A673 (cell line): ENCODE results near the gene GLYR1. TPM values are rescaled to one million over a fixed set of nuclear protein-coding genes. Genes with fewer than 3 reads are reported as not detected.

Experiments
- BruUV-seq: library from RNA; stranded (reverse); fragments of 400-500 nt; replicated peaks from 2 replicates; lab custom pipeline; 2021; lab: Mats Ljungman, UMichigan
- CTCF ChIA-PET: fragments of 300-600 bp; sonication (Branson Sonifier 250); formaldehyde crosslinking; loops from one replicate; lab custom pipeline; 2022; ENCODE audit warnings: antibody characterized with exemption; lab: Charles Lee
- POLR2A ChIA-PET: fragments of 300-600 bp; sonication (Branson Sonifier 250); formaldehyde crosslinking; loops from one replicate; lab custom pipeline; 2022; ENCODE audit warnings: antibody characterized with exemption; ENCODE audit not compliant: low non-redundant PET; lab: Charles Lee
- DNase-seq: peaks from one replicate; pipeline ENCODE4 v3.0.0-alpha.2; 2015; ENCODE audit warnings: low spot score
- H3K27ac ChIP-seq: fragments of 200-600 bp; sonication (generic); 2 replicates; pipeline ENCODE4 v1.5.1; 2016; ENCODE audit warnings: mixed run types, low read depth, mild to moderate bottlenecking, mixed read lengths, antibody characterized with exemption, low read length; ENCODE audit not compliant: poor library complexity, severe bottlenecking
- H3K27me3 ChIP-seq: fragments of 200-600 bp; sonication (generic); replicated peaks from 2 replicates; pipeline ENCODE4 v1.6.1; 2017; ENCODE audit warnings: mixed run types, low read depth, mild to moderate bottlenecking, mixed read lengths, antibody characterized with exemption, low read length; ENCODE audit not compliant: insufficient read depth, poor library complexity
- H3K36me3 ChIP-seq: fragments of 200-600 bp; sonication (generic); 2 replicates; pipeline ENCODE4 v1.6.1; 2016; ENCODE audit warnings: mixed run types, mild to moderate bottlenecking, mixed read lengths, antibody characterized with exemption, low read length; ENCODE audit not compliant: insufficient read depth, poor library complexity, severe bottlenecking
- H3K4me1 ChIP-seq: fragments of 200-600 bp; sonication (generic); 2 replicates; pipeline ENCODE4 v1.6.1; 2017; ENCODE audit warnings: mixed run types, mild to moderate bottlenecking, mixed read lengths, antibody characterized with exemption, low read length; ENCODE audit not compliant: insufficient read depth, poor library complexity, severe bottlenecking
- H3K4me3 ChIP-seq: fragments of 200-600 bp; sonication (generic); 2 replicates; pipeline ENCODE4 v1.5.1; 2016; ENCODE audit warnings: low read depth, mixed run types, mild to moderate bottlenecking, mixed read lengths, low read length; ENCODE audit not compliant: poor library complexity, severe bottlenecking
- H3K9me3 ChIP-seq: fragments of 200-600 bp; sonication (generic); 2 replicates; pipeline ENCODE4 v1.6.1; 2016; ENCODE audit warnings: mixed run types, low read depth, mild to moderate bottlenecking, mixed read lengths, antibody characterized with exemption, low read length; ENCODE audit not compliant: poor library complexity, severe bottlenecking
- EZH2 ChIP-seq: fragments of 200-600 bp; sonication (generic); IDR thresholded peaks from 2 replicates; pipeline ENCODE4 v1.6.1; 2017; ENCODE audit warnings: borderline replicate concordance, low read depth, mild to moderate bottlenecking, mixed read lengths, antibody characterized with exemption, low read length; ENCODE audit not compliant: poor library complexity, severe bottlenecking
- intact Hi-C: fragments of 100-400 bp; cut with micrococcal nuclease; formaldehyde crosslinking; loops from one replicate; pipeline ENCODE4 v1.10.0; 2022; ENCODE audit not compliant: unreplicated experiment
- total RNA-seq: library from RNA; stranded (reverse); gene quantifications from 2 replicates; pipeline ENCODE4 v1.2.3, GENCODE V29; 2021
- TF ChIP-seq, protein P1 (sequence below): fragments of 300-800, 200-600 bp; sonication (generic); conservative IDR thresholded peaks from 2 replicates; pipeline ENCODE4 v1.5.1; 2017; ENCODE audit warnings: low read depth, mild to moderate bottlenecking, antibody characterized with exemption, low read length, moderate library complexity, mixed read lengths

The GLYR1 gene
- total RNA-seq, 1 experiment from 2014 or later: 128 TPM

DNA sequence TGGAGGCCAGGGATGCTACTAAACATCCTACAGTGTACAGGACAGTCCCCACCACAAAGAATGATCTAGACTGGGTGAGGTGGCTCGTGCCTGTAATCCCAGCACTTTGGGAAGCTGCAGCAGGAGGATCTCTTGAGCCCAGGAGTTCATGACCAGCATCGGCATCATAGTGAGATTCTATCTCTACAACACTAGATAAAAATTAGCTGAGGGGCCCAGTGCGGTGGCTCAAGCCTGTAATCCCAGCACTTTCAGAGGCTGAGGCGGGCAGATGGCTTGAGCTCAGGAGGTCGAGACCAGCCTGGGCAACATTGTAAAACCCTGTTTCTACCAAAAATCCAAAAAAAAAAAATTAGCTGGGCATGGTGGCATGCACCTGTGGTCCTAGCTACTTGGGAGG, 74.7 kb downstream of the GLYR1 start:
- no TSS peak for BruUV-seq
- Histone ChIP-seq H3K4me1 (peaks cover 8% of the 10 kb centered on the region), H3K27ac (no peak overlapping the region), H3K36me3 (no peaks in the 10 kb centered on the region), H3K27me3 (no peaks in the 10 kb centered on the region), H3K9me3 (no peaks in the 10 kb centered on the region), H3K4me3 (no peak overlapping the region)
- no peak for DNase-seq
- intact Hi-C loops: no loop called here
- ChIA-PET POLR2A (no interaction called here), CTCF (no interaction called here)
- no peak for TF ChIP-seq EZH2
- TF ChIP-seq, protein P1, sequence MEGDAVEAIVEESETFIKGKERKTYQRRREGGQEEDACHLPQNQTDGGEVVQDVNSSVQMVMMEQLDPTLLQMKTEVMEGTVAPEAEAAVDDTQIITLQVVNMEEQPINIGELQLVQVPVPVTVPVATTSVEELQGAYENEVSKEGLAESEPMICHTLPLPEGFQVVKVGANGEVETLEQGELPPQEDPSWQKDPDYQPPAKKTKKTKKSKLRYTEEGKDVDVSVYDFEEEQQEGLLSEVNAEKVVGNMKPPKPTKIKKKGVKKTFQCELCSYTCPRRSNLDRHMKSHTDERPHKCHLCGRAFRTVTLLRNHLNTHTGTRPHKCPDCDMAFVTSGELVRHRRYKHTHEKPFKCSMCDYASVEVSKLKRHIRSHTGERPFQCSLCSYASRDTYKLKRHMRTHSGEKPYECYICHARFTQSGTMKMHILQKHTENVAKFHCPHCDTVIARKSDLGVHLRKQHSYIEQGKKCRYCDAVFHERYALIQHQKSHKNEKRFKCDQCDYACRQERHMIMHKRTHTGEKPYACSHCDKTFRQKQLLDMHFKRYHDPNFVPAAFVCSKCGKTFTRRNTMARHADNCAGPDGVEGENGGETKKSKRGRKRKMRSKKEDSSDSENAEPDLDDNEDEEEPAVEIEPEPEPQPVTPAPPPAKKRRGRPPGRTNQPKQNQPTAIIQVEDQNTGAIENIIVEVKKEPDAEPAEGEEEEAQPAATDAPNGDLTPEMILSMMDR: no peak

DNA sequence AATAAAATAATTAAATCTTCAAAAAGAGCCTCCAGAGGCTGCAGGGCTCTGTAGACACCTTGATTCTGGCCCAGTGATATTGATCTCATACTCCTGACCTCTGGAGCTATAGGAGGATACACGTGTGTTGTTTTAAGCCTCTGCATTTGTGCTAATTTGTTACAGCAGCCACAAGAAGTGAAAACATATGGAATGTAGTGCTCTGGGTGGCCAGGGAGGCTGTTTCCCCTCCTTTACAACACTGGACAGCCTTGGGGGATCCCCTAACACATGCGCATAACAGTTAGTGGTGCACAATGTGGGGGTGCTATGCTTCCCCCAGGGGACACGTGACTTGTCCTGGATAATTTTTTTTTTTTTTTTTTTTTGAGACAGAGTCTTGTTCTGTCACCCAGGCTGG, 75.4 kb downstream of the GLYR1 start:
- DNase-seq: no peak
- BruUV-seq: no TSS peak
- H3K27me3 ChIP-seq: no peaks in the 10 kb centered on the region
- no peak for TF ChIP-seq EZH2
- TF ChIP-seq, protein P1: no peak
- no peaks in the 10 kb centered on the region for H3K9me3 ChIP-seq
- no peak overlapping the region for H3K27ac ChIP-seq
- peaks cover 8% of the 10 kb centered on the region for H3K4me1 ChIP-seq
- no peaks in the 10 kb centered on the region for H3K36me3 ChIP-seq
- ChIA-PET CTCF (no interaction called here), POLR2A (no interaction called here)
- no peak overlapping the region for H3K4me3 ChIP-seq
- intact Hi-C loops: no loop called here

DNA sequence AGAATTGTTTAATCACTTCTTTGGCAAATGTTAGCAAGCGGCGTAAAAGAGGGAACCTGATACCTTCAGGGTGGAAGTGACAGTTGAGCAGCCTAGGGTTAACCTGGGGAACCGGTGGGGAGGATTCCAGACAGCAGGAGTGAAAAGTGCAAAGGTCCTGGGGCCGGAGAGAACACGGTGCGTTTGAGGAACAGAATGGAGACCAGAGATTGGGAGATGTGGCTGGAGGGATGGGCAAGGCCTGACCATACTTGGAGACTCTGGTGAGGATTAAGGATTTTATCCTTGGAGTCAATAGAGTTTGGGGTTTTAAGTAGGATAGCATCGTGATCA, 77.8 kb downstream of the GLYR1 start:
- CTCF ChIA-PET: no interaction called here
- intact Hi-C loops: no loop called here

More for the DNA sequence above, 77.8 kb downstream of the GLYR1 start:
- no TSS peak for BruUV-seq
- Histone ChIP-seq H3K4me3 (peak overlapping the region; percentile 52), H3K36me3 (peaks cover 10% of the 10 kb centered on the region), H3K27ac (peak overlapping the region; percentile 75), H3K9me3 (no peaks in the 10 kb centered on the region), H3K27me3 (no peaks in the 10 kb centered on the region), H3K4me1 (peaks cover 13% of the 10 kb centered on the region)
- TF ChIP-seq EZH2: no peak
- TF ChIP-seq, protein P1: no peak
- DNase-seq: no peak
- POLR2A ChIA-PET: no interaction called here
